Measurements from ENCODE around the gene CFL1. TPM values are rescaled to one million over a fixed set of nuclear protein-coding genes. Genes with fewer than 3 reads are reported as not detected.

CFL1 gene
- total and polyA plus RNA-seq, 2 of the 8 experiments (the other 6 are each of a cell fraction or from before 2014, with no cell fraction given) = 1,252 to 1,365 TPM

DNA sequence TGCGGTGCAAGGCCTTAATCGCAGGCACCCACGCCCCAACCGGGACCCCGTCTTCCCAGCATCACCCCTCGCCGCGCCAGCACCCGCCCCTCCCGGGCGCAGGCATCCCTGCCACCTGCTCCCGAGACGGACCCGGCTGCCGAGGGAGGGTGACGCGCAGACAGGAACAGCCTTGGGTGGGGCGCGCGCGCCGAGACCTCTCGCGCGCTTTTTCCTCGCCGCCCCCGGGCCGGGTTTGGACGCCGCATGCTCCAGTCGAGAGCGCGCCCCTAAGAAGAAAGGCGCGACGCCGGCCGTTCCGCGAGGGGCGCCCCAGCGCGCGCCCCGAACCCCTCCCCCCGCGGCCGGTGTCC, 504 bp downstream of the CFL1 start:
- Histone ChIP-seq H4K91ac (replicated peaks; ENCODE audit: insufficient read length, low read length) (peak overlapping the region; percentile 77), H3K56ac (replicated peaks; ENCODE audit: insufficient read length, low read depth, low read length) (peak overlapping the region; percentile 48), H3K27ac (ENCODE audit: low read depth, low read length) (peak overlapping the region; percentile 81), H3K4me3 (ENCODE audit: extremely low read depth in 1 of 4, insufficient read depth in 2 of 4, low read depth in 3 of 4, low read length in 4 of 4) (peak overlapping the region; percentile 86 to 96 (median 91)), H2BK120ac (replicated peaks; ENCODE audit: low read depth, low read length) (no peak overlapping the region), H4K8ac (ENCODE audit: extremely low read depth, insufficient read depth, low read length) (peak overlapping the region; percentile 95), H3K79me1 (ENCODE audit: low read depth, low read length) (peaks cover 20% of the 10 kb centered on the region), H2BK20ac (ENCODE audit: low read length) (no peak overlapping the region), H3K79me2 (ENCODE audit: control insufficient read depth in 1 of 2, insufficient read depth in 2 of 2, low read length in 2 of 2) (peaks cover 15 to 41% of the 10 kb centered on the region in 2 experiments), H4K5ac (ENCODE audit: insufficient read length, low read depth, low read length) (peak overlapping the region; percentile 55), H2BK15ac (ENCODE audit: low read length) (no peak overlapping the region), H2BK5ac (ENCODE audit: low read depth, low read length) (peak overlapping the region; percentile 95), H3K36me3 (ENCODE audit: control insufficient read depth in 2 of 4, insufficient read depth in 4 of 4, low read length in 3 of 4) (peaks cover 17 to 32% (median 27%) of the 10 kb centered on the region in 4 experiments), H3K23me2 (ENCODE audit: low read depth, low read length) (peaks cover 19% of the 10 kb centered on the region), H2AFZ (ENCODE audit: low read length) (no peak overlapping the region), H3K4me1 (replicated peaks in 1 of 4; ENCODE audit: control insufficient read depth in 3 of 4, insufficient read depth in 4 of 4, low read length in 3 of 4) (peaks cover 0 to 15% (median 6%) of the 10 kb centered on the region in 4 experiments; a peak in 5 of 7 replicates), H3K27me3 (replicated peaks in 1 of 4; ENCODE audit: control insufficient read depth in 3 of 4, extremely low read depth in 1 of 4, insufficient read depth in 3 of 4, low read length in 3 of 4) (no peaks in the 10 kb centered on the region), H3K23ac (ENCODE audit: insufficient read length) (no peak overlapping the region), H2BK12ac (ENCODE audit: low read depth, low read length) (no peak overlapping the region), H3K4ac (replicated peaks; ENCODE audit: insufficient read length, low read depth, low read length) (peak overlapping the region; percentile 63), H3K14ac (ENCODE audit: insufficient read length) (no peak overlapping the region), H3K9ac (replicated peaks in 1 of 4; ENCODE audit: extremely low read depth in 1 of 4, low read depth in 3 of 4, low read length in 3 of 4) (peak overlapping the region; percentile 85 to 90 (median 88)), H2AK5ac (ENCODE audit: low read depth, low read length) (peak overlapping the region; percentile 61; the same call in 1 of the 2 replicates), H3K18ac (ENCODE audit: extremely low read depth, low read length) (peak overlapping the region; percentile 55), H3K4me2 (ENCODE audit: insufficient read depth in 1 of 2, low read depth in 2 of 2, low read length in 2 of 2) (peak overlapping the region; percentile 83 to 84), H3K9me3 (ENCODE audit: insufficient read depth in 2 of 2, low read depth in 1 of 2, low read length in 1 of 2) (no peaks in the 10 kb centered on the region), H4K20me1 (replicated peaks in 1 of 2; ENCODE audit: control insufficient read depth in 1 of 2, insufficient read depth in 2 of 2, low read length in 2 of 2) (peaks cover 27 to 30% of the 10 kb centered on the region in 2 experiments)
- ChIA-PET CTCF (ENCODE audit: partially characterized antibody) (interaction anchor here (0.9 to 9.9 kb wide), 3 partner anchors 27 to 41 kb away, joined by 4 to 191 read pairs (median 8); partner anchors contain the start of genes CCDC85B and FIBP), POLR2A (ENCODE audit: partially characterized antibody) (interaction anchor here (0.9 to 39.7 kb wide), 14 partner anchors 2 to 205 kb away, joined by 3 to 1071 read pairs (median 4); partner anchors contain the start of genes CCDC85B, CFL1, CTSW and EFEMP2)
- 0% methylated on average over 7 of the region's 49 CpGs; no CpG with 5 or more reads in 1 of the 2 experiments for WGBS, 2 experiments (ENCODE audit: extremely low coverage in 1 of 2, insufficient coverage in 1 of 2, insufficient read length in 1 of 2, insufficient replicate concordance in 2 of 2, low coverage in 1 of 2, low lambda C conversion rate in 2 of 2, missing lambda C conversion rate in 1 of 2)
- no peak for DNase-seq (ENCODE audit: low read depth in 1 of 2, low spot score in 2 of 2)
- no peak for FAIRE-seq
- TF ChIP-seq POLR2A (IDR thresholded peaks at IDR 0.05; ENCODE audit: control extremely low read depth in 1 of 2, low read depth in 2 of 2, low read length in 2 of 2) (no peak), CREB1 (IDR thresholded peaks at IDR 0.05) (no peak), RAD21 (IDR thresholded peaks at IDR 0.05 in 1 of 2, conservative IDR thresholded peaks at IDR 0.05 in 1 of 2; ENCODE audit: low read depth in 2 of 2, low read length in 2 of 2) (no peak), HDAC2 (IDR thresholded peaks at IDR 0.05; ENCODE audit: borderline replicate concordance in 1 of 2, low read depth in 2 of 2, low read length in 2 of 2) (no peak), SIX5 (IDR thresholded peaks at IDR 0.05; ENCODE audit: low read depth, low read length) (no peak), RBBP5 (IDR thresholded peaks at IDR 0.05; ENCODE audit: borderline replicate concordance, low read depth, low read length) (no peak), ASH2L (IDR thresholded peaks at IDR 0.05; ENCODE audit: low read length) (peak; percentile 27), RNF2 (IDR thresholded peaks at IDR 0.05; ENCODE audit: borderline replicate concordance, low read depth, low read length, missing control alignments, poor library complexity, severe bottlenecking) (no peak), JUN (IDR thresholded peaks at IDR 0.05; ENCODE audit: low read depth, low read length) (no peak), HDAC6 (IDR thresholded peaks at IDR 0.05; ENCODE audit: low read depth, low read length) (no peak)
- TF ChIP-seq, protein P1, sequence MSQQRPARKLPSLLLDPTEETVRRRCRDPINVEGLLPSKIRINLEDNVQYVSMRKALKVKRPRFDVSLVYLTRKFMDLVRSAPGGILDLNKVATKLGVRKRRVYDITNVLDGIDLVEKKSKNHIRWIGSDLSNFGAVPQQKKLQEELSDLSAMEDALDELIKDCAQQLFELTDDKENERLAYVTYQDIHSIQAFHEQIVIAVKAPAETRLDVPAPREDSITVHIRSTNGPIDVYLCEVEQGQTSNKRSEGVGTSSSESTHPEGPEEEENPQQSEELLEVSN (IDR thresholded peaks at IDR 0.05) = peak; percentile 41; the same call in 1 of the 2 replicates

All from H1 (cell line).